H4 (cell line): ENCODE measurements around the gene CARD9. TPM values are rescaled to one million over a fixed set of nuclear protein-coding genes. Genes with fewer than 3 reads are reported as not detected.

ENCODE experiments used
- DNase-seq: peaks from one replicate; pipeline ENCODE4 v3.0.0-alpha.2; 2015; ENCODE audit warnings: low spot score
- total RNA-seq: library from RNA; depleted of rRNA; stranded (reverse); fragments of >200 nt; shearing (Covaris generic); gene quantifications from 2 replicates; pipeline ENCODE4 v1.2.3, GENCODE V29; 2014

CARD9 gene
- total RNA-seq, 1 experiment from 2014 or later: 0.17 TPM

DNA sequence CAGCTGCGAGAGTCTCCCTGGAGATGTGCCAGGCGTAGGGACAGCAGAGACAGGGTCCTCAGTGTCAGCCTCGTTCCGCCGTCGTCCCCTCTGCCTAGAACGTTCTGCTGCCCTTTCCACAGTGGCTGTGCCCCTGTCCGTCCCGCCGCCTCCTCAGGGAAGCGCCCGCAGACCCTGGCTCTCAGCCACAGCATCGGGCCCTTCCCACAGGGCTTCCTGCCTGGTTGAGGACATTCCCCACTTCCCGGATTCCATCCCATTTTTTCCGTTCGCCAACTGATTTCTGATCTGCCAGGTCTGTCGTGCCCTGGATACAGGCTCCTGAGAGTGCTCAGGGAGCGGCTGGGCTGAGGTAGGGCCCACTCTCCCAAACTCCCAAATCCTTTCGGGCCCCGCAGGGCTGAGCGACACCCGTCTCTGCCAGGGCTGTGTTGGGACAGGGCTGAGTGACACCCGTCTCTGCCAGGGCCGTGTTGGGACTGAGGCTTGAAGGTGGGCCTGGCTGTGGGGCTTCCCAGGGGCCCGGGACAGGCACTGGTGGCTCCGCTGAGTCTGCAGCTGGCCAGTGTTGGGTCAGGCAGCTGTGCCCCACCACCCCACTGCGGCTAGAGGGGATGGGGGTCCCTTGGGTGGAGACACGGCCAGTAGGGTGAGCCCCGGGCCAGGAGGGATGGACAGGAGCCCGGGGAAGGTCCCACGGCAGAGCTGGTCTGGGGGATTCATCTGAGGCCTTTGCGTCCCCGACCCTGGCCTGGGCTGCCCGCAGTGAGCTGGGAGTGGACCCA, 25.8 kb downstream of the CARD9 start:
- DNase-seq: no peak

DNA sequence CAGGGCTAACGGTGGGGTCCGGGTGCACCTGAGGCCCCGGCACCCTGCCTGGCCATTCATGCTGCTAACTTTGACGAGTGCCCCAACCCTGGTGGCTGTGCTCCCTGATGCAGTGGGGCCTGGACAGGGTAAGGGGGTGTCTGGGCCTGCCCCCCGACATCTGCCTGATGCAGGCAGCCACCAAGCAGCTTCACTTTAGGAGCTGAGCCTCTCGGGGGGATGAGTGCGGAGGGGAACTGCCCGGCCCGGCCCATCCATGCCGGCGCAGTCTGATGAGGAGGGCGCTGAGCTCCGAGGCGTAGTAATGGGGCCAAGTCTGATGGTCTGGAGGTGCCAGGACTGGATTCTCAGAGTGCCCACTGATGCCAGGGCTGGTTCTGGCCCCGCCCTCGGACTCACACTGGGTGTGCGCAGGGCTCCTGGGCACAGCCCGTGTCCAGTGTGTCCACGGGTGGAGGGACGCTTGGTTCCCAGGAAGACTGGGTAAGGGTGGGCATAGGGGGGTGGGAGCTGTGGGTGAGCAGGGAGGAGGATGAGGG, 26.5 kb downstream of the CARD9 start:
- DNase-seq: no peak

DNA sequence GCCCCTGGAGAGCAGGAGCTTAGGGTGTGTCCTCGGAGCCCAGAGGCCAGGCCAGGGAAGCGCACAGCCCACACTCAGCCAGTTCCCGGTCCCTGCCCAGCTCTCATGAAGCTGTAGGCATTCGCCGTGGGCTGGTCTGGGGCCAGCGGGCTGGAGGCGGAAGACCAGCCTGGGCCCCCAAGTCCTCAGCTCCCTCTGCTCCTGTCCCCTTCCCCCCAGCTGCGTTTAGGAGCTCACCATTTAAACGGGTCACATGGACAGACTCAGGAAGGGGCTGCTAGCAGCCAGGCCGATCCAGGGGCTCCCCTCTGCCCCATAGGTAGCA, 27.4 kb downstream of the CARD9 start:
- no peak for DNase-seq

DNA sequence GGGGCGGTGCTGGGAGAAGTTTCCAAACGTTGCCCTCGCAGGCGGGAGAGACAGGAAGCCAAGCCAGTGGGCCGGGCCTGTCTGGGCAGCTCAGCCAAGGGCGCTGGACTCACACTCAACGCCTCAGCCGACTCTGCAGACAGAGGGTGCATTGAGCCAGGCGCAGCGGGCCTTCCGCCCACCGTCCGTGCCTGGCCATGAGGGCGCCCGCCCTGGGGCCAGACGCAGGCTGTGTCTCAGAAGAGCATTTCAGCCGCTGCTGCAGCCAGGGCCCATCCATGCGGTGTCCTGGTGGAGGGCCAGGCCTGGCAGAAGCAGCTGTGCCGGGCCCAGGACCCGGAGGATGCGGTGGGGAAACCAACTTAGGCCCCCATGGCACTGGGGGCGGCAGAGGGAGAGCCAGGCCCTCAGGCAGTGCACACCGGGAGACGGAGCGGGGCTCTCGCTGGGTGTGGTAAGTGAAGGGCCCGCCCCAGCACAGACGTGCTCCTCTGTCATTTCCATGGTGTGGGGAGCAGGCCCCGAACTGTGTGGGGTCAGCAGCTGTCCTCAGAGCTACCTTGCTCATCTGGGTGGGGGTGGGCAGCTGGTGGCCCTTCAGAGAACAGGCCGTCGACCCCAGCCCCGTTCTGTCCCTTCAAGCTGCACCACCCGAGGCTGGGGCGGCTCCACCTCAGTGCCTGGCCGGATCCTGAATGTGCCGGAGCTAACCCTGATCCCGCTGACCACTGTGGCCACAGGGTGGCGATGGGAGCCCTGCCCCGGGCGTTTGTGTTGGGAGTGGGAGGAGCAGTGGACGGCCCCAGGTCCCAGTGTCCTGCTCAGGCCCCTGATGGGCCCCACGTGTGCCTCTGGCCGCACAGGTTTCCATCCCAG, 27.9 kb downstream of the CARD9 start:
- DNase-seq: no peak

DNA sequence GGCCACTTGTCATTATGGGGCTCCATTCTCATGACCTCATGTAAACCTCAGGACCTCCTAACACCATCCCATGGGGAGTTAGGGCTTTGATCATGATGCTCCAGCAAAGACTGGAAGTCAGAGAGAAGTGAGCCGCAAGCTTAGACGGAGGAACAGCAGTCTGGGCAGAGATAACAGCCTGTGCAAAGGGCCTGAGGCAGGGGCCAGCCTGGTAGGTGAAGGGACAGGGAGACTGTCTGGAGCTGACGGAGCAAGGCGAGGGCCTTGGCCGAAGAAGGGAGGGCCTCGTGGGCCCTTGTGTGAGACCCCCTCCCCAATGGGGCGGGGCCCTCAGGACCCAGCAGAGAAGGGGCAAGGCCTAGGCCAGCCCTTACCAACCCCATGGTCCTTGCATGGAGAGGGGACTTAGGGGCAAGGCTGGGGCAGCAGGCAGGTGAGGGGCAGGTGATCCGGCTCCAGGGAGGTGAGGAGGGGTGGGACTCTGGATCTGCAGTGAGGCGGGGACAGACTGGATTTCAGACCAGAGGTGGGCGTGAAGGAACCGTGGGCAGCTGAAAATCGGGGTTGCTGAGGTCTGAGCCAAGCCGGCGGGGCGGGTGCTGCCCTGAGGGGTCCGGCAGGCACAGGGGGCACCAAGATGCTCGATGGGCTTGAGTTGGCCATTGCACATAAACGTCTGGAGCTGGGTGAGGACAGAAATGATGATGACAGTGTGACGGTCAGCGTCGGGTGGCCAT, 28.8 kb downstream of the CARD9 start:
- no peak for DNase-seq

DNA sequence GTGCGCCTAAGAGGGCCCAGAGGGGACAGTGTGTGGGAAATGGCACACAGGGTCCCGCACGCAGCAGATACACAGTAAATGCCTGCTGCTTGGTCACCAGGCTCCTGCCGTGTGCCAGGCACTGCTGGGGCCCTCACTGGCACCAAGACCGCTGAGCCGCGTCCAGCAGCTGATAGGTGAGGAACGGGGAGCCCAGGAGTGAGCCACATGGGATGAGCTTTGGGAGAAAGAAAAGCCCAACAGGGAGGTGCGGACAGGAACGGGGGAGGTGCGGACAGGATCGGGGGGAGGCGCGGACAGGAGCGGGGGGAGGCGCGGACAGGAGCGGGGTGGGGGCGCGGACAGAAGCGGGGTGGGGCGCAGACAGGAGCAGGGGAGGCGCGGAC, 29.6 kb downstream of the CARD9 start:
- DNase-seq: no peak

DNA sequence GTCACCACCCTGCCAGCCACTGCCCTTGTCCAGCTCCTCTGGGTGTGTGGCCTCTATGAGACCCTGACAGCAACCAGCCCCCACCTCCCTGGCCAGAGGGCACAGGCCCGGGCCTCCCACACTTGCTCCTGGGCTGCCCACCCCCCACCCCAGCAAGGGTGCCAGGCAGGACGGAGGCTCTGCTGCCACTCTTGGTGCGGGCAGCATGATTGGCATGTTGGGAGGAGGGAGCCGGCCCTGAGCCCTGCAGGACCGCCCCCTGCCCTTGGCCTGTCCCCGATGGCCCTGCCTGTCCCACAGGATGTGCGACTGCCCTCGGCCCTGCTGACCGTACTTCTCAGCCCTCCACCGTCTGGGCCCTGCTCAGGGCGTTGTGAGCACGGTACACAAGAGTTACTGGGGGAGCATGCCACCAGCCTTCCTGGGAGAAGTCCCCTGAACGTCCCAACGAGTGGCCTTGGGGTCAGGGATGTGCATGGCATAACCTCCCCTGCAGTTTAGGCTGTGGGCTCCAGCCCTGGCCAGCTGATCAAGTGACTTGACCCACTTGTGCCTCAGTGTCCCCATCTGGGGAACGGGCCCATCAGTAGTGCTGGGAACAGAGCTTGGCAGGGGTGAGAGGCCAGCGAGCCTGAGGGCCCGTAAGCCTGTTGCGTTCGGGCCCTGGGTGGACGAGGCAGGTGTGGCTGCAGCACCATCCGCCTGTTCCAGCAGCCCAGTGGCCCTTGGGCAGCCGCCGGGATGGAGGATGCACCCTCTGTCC, 30.2 kb downstream of the CARD9 start:
- DNase-seq: no peak

DNA sequence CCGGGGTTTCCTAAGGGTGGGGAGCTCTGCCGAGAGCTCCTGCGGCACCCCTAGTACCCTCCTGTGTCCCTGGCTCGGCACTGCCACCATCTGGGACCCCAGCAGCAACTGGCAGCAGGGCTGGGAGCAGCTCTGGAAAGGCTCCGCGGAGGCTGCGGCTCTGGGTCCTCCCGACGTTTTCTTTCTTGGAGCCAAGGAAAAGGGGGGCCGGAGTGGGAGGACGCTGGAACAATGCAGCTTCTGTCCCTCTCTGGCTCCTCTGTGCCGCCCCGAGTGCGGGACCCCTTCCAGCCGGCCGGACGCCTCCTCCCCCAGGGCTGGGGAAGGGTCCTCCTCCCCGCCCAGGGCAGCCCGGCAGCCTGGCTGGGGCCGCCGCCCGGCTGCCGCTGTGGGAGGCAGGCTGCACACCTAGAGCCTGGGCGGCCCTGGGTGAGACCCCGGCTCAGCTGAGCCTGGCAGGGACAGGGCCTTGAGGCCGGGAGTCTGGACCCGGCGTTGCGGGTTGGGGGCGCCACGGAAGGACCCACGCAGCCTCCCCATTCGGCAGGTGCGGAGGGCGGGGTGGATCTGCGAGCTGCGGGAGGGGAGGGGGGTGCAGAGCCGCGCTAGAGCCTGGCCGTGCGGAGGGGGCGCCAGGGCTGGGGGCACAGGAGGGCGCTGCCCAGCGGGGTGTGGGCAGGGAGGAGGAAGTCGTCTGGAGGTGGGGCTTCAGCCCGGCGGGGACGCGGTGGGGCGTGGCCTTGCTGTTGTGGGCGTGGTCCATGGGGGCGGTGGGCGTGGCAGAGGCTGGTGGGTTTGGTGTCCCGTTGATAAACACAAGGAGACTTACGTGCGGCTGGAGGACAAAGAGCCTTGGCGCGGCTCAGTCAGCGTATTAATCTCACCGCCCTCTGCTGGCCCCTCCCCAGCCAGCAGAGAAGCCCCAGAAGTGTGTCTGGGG, 31.0 kb downstream of the CARD9 start:
- no peak for DNase-seq

DNA sequence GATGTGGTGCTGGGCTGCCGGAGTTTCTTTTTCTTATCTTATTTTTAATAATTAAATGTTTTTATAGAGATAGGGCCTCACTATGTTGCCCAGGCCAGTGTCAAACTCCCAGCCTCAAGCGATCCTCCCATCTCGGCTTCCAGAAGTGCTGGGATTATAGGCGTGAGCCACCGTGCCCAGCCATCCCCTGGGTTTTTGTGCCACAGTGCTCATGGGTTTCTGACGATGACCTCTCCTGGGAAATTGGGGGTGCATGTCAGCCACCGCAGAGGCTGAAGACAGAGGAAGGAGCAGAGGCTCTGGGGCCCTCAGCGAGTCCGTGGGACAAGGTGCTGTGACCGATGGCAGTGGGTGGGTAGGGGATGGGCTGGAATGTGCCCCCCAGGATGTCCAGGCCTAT, 31.7 kb downstream of the CARD9 start:
- no peak for DNase-seq

DNA sequence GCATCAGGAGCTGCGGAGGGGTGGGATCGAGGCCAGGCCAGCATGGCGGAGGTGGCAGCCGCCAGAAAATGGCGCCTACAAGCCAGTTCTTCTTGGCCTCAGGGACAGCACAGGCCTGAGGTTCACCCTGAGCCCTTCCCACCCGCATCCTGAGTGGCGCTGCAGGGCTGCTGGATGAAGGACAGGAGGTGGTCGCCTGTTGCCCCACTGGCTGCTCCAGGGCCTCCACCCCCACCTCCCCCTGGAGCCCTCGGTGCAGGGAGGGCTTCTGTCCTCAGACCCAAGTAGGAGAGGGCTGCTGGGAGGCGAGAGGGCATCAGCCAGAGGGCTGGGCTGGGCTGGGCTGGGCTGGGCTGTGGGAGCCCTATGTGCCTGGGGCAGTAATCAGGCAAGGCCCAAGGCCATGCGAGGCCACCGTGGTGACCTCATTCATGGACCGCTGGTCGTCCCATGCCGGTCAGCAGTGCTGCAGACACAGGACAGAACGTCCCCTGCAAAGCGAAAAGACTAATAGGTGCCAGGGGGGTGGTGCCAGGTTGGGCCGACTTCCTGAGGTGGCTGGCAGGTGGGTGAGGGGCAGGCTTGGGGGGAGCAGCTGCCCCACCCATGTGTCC, 32.3 kb downstream of the CARD9 start:
- DNase-seq: no peak

DNA sequence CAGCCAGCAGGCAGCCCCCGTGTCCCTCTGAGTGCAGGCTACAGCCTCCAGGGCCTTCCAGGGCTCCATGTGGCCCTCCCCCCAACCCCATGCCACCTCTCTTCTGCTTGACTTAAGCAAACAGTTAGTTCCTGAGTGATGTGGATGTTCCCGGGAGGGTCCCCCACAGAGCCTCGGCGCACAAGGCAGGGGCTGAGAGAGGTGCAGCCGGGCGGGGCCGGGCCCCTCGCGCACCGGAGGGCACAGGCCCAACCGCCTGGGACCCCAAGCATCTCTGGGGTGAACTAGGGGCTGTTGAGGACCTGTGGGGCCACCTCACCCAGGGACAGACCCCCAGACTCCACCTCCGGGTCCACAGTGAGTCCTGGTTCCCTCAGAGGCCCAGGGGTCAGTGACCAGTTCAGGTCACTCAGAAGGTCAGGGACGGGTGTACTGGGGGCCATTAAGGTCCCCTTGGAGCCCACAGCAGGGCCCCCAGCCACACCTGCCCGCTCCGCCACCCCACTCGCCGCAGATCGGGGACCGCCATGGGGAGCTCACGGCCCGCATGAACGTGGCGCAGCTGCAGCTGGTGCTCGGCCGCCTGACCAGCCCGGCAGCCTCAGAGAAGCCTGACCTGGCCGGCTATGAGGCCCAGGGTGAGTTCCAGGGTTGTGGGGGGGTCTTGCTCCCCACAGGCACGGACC, 33.0 kb downstream of the CARD9 start:
- no peak for DNase-seq

DNA sequence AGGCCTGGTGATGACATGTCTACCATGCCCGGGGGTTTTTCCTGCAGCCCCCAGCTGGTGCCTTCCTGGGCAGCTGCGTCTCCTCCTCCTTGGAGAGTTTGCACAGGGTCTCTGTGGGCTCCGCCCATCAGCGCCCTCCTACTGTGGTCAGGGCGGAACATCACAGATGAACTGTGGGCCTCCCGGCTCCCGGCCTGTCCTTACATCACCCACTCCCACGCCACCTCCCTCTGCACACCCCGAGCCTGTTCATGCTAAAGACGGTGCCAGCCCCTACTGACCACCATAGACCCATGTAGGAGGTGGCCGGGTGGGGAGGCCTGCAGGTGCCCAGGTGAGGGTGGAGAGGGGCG, 33.5 kb downstream of the CARD9 start:
- DNase-seq: no peak

DNA sequence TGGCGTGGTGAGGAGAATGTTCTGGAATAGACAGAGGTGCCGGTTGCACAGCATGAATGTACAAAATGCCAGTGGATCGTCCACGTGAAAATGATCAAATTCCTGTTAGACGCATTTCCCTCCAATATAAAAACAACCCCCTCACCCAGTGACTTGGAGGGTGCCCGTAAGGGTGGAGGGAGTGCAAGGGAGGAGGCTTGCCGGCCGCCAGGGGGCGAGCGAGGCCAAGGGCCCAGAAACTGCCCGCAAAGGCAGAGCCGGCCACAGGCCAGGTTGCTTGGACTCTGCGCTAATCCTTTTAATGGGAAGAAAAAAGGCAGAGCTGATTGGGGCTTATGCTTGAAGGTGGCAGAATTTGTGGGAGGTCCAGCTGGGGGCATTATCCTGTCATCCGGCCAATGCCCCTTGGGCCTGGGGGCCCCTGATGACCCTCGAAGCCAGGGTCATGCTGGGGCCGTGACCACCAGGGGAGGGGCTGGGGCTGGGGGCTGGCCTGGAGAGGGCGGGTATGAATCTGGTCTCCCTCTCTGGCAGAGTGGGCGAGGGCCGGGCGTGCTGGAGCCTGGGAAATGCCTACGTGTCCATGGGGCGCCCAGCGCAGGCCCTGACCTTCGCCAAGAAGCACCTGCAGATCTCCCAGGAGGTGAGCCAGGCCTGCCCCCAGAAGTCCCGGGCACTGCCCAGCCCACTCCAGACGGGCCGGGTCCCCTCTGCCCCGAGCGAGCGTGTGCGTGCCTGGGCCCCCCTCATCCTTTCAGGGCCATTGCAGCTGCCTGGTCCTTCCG, 34.1 kb downstream of the CARD9 start:
- peak; percentile 37 for DNase-seq

DNA sequence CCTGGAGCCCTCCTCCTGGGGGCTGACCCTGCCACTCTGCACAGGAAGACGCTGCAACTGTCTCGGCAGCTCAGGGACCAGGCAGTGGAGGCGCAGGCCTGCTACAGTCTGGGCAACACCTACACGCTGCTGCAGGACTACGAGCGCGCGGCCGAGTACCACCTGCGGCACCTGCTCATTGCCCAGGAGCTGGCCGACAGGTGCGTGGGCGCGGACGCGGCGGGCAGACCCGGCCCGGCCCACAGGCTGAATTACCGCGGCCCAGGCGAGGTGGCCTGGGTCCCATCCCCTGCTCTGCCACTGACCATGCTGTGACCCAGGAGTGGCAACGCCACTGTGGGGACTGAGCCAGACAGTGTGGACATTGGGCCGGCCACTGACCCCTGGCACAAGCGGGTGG, 35.0 kb downstream of the CARD9 start:
- DNase-seq: no peak

DNA sequence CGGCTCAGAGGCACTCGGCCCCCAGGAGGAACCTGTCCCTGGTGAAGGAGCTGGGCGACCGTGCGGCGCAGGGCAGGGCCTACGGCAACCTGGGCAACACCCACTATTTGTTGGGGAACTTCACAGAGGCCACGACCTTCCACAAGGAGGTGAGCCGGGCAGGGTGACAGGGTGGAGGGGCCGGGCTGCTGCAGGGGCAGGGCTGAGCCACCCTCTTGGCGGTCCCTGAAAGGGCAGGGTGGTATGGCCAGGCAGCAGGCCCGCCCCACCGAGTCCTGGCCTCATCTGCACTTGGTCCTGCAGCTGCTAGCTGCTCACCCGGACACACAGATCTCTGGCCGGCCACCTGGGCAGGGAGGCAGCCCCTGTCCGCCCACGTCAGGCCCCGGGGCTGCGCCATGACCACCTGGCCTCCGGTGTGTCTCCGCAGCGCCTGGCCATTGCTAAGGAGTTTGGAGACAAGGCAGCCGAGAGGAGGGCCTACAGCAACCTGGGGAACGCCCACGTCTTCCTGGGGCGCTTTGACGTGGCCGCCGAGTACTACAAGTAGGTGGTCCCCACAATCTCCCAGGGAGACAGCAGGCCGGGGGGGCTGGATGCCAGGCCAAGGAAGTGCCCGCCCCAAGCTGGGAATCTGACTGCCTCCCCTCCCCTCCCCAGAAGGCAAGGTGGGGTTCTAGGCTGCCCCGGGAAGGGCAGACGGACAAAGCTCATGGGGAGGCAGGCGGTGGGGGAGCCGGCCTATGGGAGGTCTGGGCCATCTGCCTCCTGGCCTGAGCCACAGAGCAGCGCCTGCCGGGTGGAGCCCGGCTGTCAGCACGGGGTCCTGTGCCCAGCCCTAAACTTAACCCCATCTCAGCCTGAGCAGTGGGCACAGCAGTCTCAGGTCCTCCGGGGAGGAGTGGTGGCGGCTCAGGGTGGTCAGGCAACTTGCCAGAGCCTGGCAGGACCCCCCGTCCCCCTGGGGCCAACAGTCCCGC, 35.8 kb downstream of the CARD9 start:
- no peak for DNase-seq

DNA sequence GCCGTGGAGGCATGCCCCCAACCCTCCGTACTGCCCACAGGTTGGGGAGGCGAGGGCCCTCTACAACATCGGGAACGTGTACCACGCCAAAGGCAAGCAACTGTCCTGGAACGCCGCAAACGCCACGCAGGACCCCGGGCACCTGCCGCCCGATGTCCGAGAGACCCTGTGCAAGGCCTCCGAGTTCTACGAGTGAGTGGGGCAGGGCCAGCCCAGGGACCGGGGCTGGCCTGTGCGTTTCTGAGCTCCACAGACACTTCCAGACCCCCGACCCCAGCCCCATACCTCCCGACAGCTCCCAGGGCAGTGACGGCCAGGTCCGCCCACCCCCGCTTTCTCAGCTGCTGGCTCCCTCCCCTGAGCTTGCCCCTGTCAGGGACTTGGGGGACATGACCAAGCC, 36.6 kb downstream of the CARD9 start:
- no peak for DNase-seq

DNA sequence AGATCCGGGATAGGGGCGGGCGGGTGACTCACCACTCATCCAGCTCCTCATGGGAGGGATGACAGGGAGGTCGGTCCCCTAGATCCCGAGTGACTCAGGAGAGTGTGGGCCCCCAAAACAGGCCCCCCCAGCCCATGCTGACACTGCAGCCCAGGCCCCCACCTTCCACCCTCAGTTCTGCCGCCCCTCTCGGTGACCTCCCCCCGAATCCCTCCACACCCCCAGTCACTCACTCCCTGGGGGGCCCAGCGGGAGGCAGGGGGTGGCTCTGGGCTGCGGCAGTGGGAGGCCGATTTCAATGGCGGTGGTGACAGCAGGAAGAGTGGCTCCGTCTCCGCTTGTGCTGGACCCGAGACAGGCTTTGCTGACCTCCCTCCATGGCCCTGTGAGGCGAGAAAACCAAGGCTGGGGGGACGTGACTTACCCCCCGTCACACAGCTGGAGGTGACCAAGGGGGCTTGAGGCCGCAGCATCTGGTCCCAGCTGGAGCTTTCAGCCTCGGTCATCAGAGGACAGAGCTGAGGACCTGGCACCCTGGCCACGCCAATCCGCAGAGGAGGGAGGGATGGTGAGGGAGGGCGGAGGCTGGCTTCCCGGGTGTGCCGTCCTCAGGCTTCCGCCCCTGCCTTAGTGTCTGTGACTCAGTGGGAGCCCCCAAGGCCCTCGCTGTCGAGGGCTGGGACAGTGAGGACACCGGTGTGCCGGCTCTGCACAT, 37.2 kb downstream of the CARD9 start:
- DNase-seq: no peak
